HG02884 (cell line): ENCODE data around the gene BEND6.

Experiments
- ATAC-seq: cut with Tn5 transposase; IDR thresholded peaks from one replicate; pipeline ENCODE4 v1.9.1; 2021; ENCODE audit warnings: mild to moderate bottlenecking, moderate library complexity; ENCODE audit not compliant: unreplicated experiment

Gene BEND6

DNA sequence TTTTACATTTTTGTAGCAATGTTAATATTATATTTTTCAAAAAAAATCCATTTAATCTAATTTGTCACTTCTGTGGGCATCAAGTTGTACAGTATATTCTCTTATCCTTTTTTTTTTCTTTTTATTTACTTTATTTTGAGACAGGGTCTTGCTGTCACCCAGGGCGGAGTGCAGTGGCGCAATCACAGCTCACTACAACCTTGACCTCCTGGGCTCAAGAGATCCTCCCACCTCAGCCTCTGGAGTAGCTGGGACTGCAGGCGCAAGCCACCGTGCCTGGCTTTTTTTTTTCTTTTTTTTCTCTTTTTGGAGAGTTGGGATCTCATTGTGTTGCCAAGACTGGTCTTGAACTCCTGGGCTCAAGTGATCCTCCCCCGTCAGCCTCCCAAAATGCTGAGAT lies 14.4 kb upstream of the BEND6 start:
- no peak for ATAC-seq

DNA sequence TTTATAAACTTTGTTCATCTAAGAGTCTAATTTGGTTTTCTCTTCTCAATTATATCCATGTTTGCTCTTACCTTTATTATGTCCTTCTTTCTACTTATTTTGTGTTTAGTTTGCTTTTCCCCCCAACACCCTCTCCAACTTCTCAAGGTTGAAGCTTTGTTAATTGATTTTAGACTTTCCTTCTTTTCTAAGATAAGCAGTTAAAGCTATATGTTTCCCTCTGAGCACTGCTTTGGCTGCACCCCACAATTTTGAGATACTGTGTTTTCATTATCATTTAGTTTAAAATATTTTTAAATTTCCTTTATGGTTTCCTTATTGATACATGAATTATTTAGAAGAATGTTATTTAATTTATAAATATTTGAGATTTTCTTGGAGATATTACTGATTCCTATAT lies 13.9 kb upstream of the BEND6 start:
- no peak for ATAC-seq

DNA sequence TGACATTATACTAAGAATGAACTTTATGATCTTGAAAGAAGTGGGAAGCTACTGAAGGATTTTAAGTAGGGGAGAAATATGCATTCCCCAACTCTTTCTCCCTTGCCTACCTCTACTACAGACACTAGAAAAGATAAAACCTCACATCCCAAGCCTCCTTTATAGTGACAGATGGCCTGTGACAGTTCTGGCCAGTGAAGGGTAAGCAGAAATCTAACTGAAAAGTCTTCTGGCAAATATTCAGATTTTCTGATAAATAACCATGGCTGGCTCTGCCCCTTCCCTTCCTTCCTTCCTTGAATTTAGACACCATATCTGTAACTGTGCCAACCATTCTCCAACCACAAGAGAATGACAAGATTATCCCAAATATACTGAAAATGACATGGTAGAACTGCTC lies 10.2 kb upstream of the BEND6 start:
- ATAC-seq, result no peak

DNA sequence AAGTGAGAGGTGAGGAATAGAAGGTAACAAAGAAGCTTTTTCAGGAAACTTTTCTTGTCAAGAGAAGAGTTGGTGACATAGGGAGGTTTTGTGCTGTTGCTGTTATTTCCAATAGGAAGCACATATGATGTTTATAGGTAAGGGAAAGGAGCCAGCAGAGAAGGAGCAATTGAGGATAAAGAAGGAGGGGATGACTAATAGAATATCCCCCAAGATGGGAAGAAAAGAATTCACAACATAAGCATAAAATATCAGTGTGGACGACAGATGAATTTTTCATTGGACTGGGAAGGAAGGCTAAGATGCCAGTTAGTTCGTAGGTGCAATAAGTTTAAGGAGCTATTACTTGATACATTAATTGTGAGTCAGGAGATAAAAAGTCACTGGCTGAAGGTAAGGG lies 8.5 kb upstream of the BEND6 start:
- ATAC-seq, result no peak

DNA sequence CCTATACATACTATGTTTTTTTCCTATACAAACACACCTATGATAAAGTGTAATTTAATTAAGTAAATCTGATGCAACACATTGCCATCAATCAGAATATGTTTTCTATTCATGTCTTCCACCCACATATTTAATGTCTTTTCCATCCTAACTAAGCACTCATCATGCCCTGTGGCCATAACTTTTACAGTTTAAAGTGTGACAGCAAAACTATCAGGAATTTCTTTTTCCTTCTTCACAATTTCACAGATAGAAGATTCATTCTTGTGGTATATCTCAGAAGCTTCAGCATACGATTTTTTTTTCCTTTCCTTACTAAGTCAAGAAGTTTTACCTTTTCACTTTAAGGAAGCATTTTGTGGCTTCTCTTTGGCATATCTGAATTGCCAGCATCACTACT lies 7.0 kb upstream of the BEND6 start:
- ATAC-seq, result no peak

DNA sequence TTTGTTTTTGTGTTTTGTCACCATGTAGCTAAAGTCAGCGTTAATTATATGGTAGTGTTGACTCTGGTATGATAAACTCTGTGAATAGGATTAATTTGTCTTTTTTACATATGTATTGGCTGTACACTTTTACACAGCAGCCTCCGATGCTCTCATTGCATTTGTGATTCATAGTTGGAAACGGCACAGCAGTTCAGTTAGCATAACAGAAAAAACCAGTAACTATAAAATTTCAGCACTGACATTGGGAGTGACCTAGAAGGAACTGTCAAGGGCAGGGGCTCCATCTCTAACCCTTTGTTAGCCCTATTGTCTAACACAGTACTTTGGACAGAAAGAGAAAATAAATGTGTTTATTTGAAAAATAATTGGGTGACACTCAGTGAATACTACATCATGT lies 5.6 kb upstream of the BEND6 start:
- no peak for ATAC-seq

DNA sequence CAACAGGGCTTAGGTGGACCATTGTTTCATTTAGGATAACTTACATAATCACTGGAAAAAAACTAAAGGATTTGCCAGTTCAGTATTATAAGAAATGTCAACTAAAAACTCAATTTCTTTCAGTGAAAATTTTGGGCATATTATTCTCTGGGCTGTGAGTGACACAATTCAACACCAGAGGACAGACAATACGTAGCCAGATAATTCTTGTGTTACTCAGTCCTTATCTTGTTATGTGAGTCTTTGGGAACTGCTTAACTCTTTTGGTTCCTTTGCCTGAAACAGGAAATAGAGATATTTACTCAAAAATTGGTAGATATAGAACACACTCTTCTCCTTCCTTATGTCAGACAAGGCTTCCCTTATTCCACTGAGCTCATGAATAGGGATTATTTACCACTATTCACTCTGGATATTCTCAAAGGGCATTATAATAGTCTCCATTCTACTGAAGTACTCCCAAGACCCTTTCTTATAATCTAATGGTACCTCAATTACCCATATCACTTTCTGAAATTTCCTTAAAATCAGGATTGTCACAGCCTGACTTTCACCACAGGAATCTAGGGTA lies 4.9 kb upstream of the BEND6 start:
- no peak for ATAC-seq

DNA sequence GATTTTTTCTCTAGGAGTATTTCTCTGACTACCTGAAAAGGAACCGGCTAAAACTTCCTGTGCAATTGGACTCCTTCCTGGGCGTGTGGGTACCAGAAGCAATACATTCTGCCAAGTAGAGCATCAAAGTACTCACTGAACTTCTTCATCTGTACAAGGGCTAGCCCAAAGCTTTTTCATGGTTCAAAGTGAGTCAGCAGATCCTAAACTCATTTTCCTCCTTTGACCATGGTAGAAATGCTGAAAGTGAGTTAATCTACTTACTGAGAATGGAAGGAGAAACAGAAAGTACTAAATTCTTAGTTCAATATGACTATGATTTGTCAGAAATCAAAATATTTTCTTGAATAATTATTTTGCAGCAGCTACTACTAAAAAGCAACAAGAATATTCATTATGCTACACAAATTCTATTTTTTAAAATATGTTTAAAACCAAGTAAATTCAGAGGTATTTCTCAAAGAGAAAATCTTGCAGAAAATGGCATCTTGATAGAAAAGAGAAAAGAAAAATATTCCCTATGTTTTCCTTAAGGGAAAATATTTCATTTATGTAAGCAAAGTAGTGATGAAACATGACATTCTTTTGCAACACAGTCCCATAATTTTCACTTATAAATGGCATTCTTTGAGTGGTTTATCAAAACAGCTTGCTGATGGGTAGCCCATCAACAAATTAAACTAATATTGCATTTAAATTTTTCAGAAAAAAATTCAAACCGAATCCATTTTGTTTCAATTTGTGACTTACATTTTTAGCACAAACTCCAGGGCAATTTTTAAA lies 3.7 kb upstream of the BEND6 start:
- no peak for ATAC-seq

DNA sequence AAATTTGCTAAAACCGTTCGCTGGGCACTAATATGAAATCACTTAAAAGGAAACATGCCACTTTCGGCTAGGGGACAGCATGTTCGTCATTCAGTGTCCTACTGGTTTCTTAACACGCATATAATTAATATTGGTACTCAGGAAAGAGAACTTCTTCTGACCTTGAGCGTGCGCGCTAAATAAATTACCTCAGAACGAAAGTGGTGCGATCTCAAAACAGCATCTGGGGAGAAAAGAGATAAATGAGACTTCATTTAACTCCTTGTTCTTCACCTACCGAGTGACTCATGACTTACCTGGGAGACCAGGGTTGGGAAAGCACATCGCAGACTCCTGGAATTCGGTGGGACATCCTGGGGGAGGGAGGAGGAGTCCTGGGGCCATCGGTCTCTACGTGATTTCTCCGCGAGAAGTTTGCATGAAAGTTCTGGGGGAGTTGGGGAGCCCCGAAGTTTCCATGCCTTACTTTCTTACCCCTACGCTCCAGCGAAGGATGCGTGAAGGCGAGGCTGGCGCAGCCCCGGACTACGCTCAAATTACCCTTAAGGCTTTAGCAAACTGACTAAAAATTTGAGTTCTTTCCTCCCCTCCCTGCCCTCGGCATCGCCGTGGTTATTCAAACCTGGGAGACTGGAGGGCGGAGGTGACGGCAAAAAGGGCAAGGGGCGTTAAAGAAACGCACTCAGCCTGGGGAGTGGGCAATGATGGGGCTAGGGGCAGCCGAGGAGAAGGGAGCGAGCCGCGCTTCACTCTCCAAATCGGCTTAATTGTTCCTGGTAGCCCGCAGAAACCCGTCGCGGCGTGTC lies 1.1 kb upstream of the BEND6 start:
- peak; percentile 25 for ATAC-seq

DNA sequence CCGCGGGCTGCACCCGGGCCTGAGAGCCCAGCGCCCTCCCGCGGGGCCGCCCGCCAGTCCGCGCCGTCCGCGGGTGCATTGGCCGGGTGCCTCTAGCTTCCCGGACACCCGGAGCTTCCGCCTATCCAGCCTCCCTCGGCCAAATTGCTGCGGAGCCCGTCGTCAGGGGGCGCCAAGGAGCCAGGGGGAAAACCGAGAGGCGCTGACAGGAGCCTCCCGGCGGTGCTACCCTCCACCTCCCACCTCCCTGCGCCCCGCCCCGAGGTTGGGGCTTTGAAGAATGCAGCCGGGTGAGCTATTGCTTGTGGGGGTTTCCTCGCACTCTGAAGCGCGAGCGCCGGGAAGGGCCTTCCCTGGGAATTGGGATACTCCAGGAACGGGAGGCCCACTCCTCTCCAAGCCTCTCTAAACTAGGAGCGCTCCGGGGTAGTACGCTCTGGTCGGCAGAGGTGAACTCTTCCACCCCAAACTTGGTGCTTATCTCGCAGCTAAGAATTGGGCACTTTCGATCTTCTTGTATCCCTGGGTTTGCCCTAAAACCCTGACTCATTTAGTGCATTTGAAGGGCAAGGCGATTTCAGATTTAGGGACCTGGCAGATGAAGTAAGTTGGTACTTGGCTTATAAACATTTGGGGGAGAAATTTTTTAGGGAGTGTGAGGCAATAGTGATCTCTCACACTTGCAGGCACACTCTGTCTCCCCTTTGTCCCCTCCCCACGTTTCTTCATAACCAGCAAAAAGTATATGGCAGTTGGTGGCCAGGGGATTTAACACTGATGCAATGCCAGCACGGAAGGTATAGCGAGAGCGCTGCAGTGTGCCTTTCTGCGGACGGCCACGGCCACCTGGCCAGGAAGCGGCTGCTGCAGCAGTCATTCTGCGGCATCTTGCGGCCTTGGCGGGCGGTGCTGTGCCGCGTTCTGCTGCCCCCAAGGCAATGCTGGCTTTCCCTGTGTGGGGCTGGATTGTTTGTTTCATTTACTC lies 556 bp downstream of the BEND6 start:
- peak; percentile 56 for ATAC-seq

DNA sequence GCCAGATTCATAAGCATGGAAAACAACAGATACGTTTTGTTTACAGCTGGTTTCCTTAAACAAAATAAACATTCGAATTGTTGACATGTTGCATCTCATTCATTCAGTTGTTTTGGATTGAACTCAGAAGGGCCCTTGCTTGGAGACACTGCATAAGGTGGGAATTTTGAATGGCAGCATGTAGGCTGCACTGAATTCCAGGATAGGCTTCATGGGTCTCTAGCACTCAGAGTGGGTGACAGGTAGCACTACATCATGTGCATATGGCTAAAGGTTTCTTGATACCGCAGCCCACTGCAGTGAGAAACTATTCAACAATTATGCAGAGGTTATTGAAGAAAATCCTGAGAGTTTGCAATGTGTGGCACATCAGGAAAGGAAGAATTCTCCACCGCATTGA lies 1.6 kb downstream of the BEND6 start:
- ATAC-seq, result no peak

DNA sequence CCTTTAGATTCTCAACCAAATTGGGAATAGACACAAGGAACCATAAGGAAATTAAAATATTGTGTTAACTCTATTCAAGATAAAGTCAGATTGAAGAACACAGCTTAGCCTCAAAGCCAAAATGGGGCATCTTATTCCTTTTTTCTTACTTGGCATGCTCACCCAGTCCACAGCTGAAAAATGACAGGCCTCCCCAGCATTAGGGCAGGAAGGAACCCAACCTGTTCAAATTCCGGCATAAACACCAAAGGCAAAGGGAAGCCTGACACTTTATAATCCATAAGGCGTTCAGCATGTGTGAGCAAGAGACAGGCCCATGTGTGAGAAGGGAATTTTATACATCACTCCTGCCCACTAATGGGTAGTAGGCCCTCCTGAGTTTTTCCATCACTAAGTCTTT lies 2.9 kb downstream of the BEND6 start:
- ATAC-seq, result no peak

DNA sequence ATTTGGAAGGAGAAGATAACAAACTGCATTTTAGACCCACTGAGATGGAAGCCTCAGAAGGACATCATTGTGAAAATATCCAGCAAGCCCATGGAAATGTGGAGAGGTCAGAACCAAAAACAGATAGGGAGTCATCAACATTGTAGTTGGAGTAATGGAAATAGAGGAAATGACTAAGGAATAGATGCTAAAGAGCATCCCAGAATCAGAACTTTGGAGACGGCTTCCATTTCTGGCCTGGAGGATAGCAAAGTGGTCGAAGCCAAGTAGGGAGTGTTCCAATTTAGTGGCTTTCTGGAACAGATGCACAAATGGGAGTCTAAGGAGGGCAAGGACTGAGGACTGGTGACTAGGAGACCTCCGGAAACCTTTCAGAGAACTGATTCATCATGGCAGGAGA lies 3.6 kb downstream of the BEND6 start:
- ATAC-seq, result no peak

DNA sequence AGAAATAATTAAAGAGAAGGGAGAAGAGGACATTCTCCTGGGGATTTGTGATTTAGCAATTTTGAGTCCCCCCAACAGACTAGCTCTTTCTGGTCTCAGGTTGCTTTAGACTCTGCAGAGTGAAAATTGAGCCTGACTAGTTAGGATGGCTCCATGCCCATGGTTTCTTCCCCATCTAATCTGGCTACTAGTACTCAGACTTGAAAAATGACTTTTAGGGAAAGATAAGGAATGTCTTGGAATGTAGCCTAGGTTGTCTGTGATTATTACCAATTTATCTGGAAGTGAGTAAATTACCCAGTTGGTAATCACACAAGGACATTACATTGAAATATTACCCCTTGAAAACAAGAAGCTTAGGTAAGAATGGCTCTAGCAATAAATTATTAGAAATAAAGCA lies 4.2 kb downstream of the BEND6 start:
- no peak for ATAC-seq

DNA sequence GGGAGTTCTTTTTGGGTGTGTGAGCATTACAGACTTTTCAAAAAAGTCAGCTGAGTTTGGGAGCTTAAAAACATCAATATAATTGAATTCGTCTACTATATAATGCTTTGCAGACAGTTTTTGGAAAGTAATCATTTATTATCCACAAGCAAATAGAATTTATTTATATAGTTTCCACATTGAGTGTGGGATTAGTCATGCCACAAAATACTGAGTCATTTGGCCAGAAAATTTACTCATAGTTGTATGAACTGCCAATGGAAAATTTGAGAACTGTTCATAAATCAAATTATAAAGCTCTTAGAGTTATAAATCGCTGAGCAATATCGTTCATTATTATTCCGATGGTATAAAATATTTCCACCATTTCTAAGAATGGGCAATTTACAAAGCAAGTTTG lies 5.0 kb downstream of the BEND6 start:
- no peak for ATAC-seq

DNA sequence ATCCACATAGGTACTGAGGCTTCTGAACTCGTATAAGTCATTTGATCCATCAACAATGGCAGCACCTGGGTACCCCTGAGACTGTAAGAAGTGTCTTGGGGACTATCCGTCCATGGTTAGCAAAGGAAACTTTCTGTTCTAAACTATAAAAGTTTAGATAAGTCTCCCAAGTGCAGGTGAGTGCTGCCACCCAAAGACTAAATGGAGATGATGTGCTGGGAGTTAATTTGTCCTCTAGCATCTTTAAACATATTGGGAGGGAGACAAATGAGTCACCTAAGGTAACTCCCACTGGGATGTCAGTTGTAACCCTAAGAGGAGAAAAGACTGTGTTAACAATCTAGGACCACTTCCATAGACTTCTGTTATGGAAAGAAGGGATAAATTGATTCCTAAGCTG lies 6.2 kb downstream of the BEND6 start:
- ATAC-seq, result no peak

DNA sequence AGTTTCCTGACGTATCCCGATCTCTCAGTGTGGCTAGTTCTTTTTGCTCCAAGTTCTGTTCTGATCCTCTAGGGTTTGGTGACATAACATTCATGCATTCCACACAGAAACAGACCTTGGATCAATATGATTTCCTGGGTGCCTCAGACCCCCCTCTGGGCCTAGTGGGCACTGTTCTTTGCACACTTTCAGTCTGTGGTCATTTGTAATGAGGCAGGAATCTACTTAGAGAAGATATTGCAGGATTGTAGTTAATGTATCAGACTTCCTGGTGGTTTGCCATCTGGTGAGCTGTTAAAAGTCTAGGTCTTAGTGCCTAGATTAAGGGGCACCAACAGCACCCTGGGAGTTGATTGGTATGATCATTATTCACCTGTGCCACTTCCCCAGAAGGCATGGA lies 7.5 kb downstream of the BEND6 start:
- no peak for ATAC-seq

DNA sequence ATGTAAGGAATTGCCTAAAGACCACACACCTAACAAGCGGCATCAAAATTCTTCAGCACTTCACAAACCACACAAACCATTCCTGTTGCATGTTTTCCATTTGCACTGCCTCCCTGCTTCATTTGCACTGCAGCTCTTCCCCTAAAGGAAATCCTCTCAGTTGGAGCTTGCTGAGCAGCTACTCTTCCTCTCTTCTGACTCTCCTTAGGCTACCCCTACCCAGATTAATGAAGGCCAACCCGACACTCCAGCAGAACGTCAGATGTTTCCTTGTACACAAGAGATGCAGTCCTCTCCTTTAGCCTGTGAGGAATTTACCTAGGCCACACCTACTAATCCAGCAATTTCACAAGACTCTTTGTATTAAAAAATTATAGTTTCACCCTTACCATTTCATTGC lies 8.1 kb downstream of the BEND6 start:
- ATAC-seq, result no peak

DNA sequence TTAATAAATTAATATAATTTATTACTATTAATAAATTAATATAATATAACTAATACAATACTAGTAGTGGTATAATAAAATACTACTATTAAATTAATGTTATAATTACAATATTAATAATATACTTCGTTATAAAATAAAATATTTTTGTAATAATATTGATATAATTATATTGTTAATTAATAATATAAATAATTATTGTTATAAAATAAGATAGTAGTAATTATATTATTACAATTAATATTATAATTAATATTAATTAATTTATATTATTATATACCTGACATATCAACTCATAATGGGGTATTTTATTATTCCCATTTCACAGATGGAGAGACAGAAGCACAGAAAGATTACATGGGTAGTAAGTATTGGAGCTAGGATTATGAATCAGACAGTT lies 8.9 kb downstream of the BEND6 start:
- ATAC-seq, result no peak

DNA sequence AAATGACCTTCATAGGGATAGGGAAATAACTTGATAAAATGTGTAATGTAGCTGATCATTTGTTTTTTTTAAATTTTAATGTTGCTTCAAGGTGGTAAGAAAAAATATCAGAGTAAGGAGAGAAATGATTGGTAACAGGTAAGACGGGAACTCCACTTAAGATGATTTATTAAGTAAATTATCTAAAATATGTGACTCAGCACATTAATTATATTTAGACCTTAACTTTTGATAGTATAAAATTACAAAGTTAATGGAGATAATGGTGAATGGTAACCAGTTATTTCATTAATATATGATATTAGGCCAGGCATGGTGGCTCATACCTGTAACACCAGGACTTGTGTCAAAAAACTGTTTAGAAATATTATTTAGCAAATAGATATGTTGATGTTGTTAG lies 10.2 kb downstream of the BEND6 start:
- no peak for ATAC-seq

DNA sequence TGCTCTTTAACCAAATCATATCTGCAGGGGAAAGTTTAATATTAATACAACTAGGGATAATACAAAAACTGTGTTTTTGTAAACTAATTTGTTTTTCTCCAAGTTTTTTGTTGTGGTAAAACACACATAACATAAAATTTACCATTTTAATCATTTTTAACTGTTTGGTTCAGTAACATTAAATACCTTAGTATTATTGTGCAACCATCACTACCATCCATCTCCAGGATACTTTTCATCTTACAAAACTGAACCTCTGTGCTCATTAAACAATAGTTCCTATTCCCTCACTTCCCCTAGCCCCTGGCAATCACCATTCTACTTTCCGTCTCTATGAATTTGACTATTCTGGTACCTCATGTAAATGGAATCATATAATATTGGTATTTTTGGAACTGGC lies 15.9 kb downstream of the BEND6 start:
- no peak for ATAC-seq
